SK-N-SH (cell line): Measurements from ENCODE around the gene CD69. TPM values are rescaled to one million over a fixed set of nuclear protein-coding genes. Genes with fewer than 3 reads are reported as not detected.

Experiments
- CTCF ChIA-PET: fragments of 300-600, 350-600 bp; formaldehyde crosslinking; extraction: SDS; loops from one replicate; lab custom pipeline; 2021; lab: Yijun Ruan, JAX
- POLR2A ChIA-PET: fragments of 350-600 bp; sonication (Branson Sonifier 250); formaldehyde crosslinking; extraction: SDS; loops from one replicate; lab custom pipeline; 2020; ENCODE audit warnings: antibody characterized with exemption, inconsistent platforms; lab: Yijun Ruan, JAX
- DNase-seq: peaks from one replicate; pipeline ENCODE4 v3.0.0; 2012
- H2AFZ ChIP-seq: fragments of 200-600 bp; sonication (generic); 2 replicates; pipeline ENCODE4 v1.8.1; 2016; ENCODE audit warnings: antibody characterized with exemption, mild to moderate bottlenecking, low read depth
- H3F3A ChIP-seq: fragments of 200-600 bp; sonication (generic); replicated peaks from 2 replicates; pipeline ENCODE3; 2016; ENCODE audit warnings: antibody characterized with exemption, mild to moderate bottlenecking; ENCODE audit not compliant: insufficient read depth
- H3K27ac ChIP-seq, 2 experiments: fragments of 200-500 bp in 1 of 2; fragments of 200-600 bp in 1 of 2; sonication (Bioruptor generic) in 1 of 2; sonication (generic), shearing (Covaris generic) in 1 of 2; 2 replicates each; pipeline versions ENCODE4 v1.5.1 to v1.6.1; 2014 to 2016; ENCODE audit warnings: low read depth in 2 of 2, inconsistent platforms in 1 of 2, low read length in 1 of 2, mild to moderate bottlenecking in 1 of 2, mixed read lengths in 1 of 2
- H3K27me3 ChIP-seq: fragments of 200-600 bp; sonication (generic), shearing (Covaris generic); 2 replicates; pipeline ENCODE4 v1.6.1; 2016; ENCODE audit warnings: mixed run types; ENCODE audit not compliant: insufficient read depth
- H3K36me3 ChIP-seq, 2 experiments: fragments of 200-500 bp in 1 of 2; fragments of 200-600 bp in 1 of 2; sonication (Bioruptor generic) in 1 of 2; sonication (generic) in 1 of 2; replicated peaks in 1 of 2; 2 replicates each; pipeline versions ENCODE3 to v1.5.1; 2014 to 2016; ENCODE audit warnings: low read length in 1 of 2, mild to moderate bottlenecking in 1 of 2; ENCODE audit not compliant: insufficient read depth in 2 of 2, control insufficient read depth in 1 of 2
- H3K4me1 ChIP-seq, 2 experiments: fragments of 200-500 bp in 1 of 2; fragments of 200-600 bp in 1 of 2; sonication (Bioruptor generic) in 1 of 2; sonication (generic), shearing (Covaris generic) in 1 of 2; 2 replicates each; pipeline versions ENCODE4 v1.5.1 to v1.6.1; 2014 to 2016; ENCODE audit warnings: low read depth in 1 of 2, low read length in 1 of 2, mixed run types in 1 of 2; ENCODE audit not compliant: insufficient read depth in 2 of 2, control insufficient read depth in 1 of 2
- H3K4me2 ChIP-seq: fragments of 200-600 bp; sonication (generic), shearing (Covaris generic); 2 replicates; pipeline ENCODE4 v1.6.1; 2017; ENCODE audit warnings: mixed run types
- H3K4me3 ChIP-seq, 2 experiments: fragments of 200-500 bp in 1 of 2; fragments of 200-600 bp in 1 of 2; sonication (Bioruptor generic) in 1 of 2; sonication (generic), shearing (Covaris generic) in 1 of 2; 2 replicates each; pipeline versions ENCODE4 v1.5.1 to v1.8.1; 2014 to 2016; ENCODE audit warnings: low read depth in 2 of 2, inconsistent platforms in 1 of 2, low read length in 1 of 2, mild to moderate bottlenecking in 1 of 2, mixed read lengths in 1 of 2, moderate library complexity in 1 of 2
- H3K79me2 ChIP-seq: fragments of 200-600 bp; sonication (generic); 2 replicates; pipeline ENCODE4 v1.8.1; 2017; ENCODE audit warnings: mild to moderate bottlenecking; ENCODE audit not compliant: insufficient read depth
- H3K9ac ChIP-seq: fragments of 200-600 bp; sonication (generic); 2 replicates; pipeline ENCODE4 v1.6.1; 2017; ENCODE audit warnings: mixed run types
- H3K9me2 ChIP-seq: fragments of 200-600 bp; sonication (generic); 2 replicates; pipeline ENCODE4 v1.6.1; 2017; ENCODE audit warnings: mixed run types
- H3K9me3 ChIP-seq: fragments of 200-600 bp; sonication (generic); 2 replicates; pipeline ENCODE4 v1.6.1; 2017; ENCODE audit warnings: mixed run types, mild to moderate bottlenecking, moderate library complexity
- H4K20me1 ChIP-seq: fragments of 200-600 bp; sonication (generic); 2 replicates; pipeline ENCODE4 v1.6.1; 2017; ENCODE audit warnings: mild to moderate bottlenecking, mixed run types; ENCODE audit not compliant: insufficient read depth
- CHD2 ChIP-seq: fragments of 150-350 bp; IDR thresholded peaks from 2 replicates; pipeline ENCODE4 v1.6.1; 2018; ENCODE audit warnings: low read length; ENCODE audit not compliant: partially characterized antibody
- EZH2phosphoT487 ChIP-seq: fragments of 200-600 bp; sonication (generic); IDR thresholded peaks from 2 replicates; pipeline ENCODE4 v1.6.1; 2017; ENCODE audit warnings: low read depth, mixed run types, mild to moderate bottlenecking, antibody characterized with exemption, moderate library complexity, borderline replicate concordance
- FOSL2 ChIP-seq: IDR thresholded peaks from 2 replicates; pipeline ENCODE4 v1.4.0; 2012; ENCODE audit warnings: low read depth, mild to moderate bottlenecking, moderate library complexity, borderline replicate concordance
- FOXJ3 ChIP-seq: sonication (generic); formaldehyde crosslinking; IDR thresholded peaks from 2 replicates; pipeline ENCODE4 v1.5.1; 2020; ENCODE audit warnings: mild to moderate bottlenecking, missing genetic modification reagents
- FOXM1 ChIP-seq: IDR thresholded peaks from 2 replicates; pipeline ENCODE4 v1.4.0; 2012; ENCODE audit warnings: low read depth, mild to moderate bottlenecking
- GATA2 ChIP-seq: sonication (generic); formaldehyde crosslinking; IDR thresholded peaks from 2 replicates; pipeline ENCODE4 v1.5.0; 2020; ENCODE audit warnings: mild to moderate bottlenecking, missing genetic modification reagents
- JUND ChIP-seq: IDR thresholded peaks from 2 replicates; pipeline ENCODE4 v1.4.0; 2012
- MAX ChIP-seq: IDR thresholded peaks from 2 replicates; pipeline ENCODE4 v1.4.0; 2012; ENCODE audit warnings: low read depth
- MEF2A ChIP-seq: IDR thresholded peaks from 2 replicates; pipeline ENCODE4 v1.4.0; 2012; ENCODE audit warnings: low read depth, borderline replicate concordance
- NFIC ChIP-seq: IDR thresholded peaks from 2 replicates; pipeline ENCODE4 v1.4.0; 2012; ENCODE audit warnings: borderline replicate concordance
- NRF1 ChIP-seq: IDR thresholded peaks from 2 replicates; pipeline ENCODE4 v1.6.1; 2012; ENCODE audit warnings: low read depth, mild to moderate bottlenecking, low read length
- PBX3 ChIP-seq: IDR thresholded peaks from 2 replicates; pipeline ENCODE4; 2012
- POLR2AphosphoS5 ChIP-seq: IDR thresholded peaks from 2 replicates; pipeline ENCODE4 v1.6.1; 2012; ENCODE audit warnings: low read depth, low read length
- RCOR1 ChIP-seq: fragments of 150-350 bp; IDR thresholded peaks from 2 replicates; pipeline ENCODE4 v1.6.1; 2017; ENCODE audit warnings: antibody characterized with exemption, low read length
- REST ChIP-seq: IDR thresholded peaks from 2 replicates; pipeline ENCODE4 v1.6.1; 2012; ENCODE audit warnings: mild to moderate bottlenecking, low read depth, low read length, moderate library complexity
- RXRA ChIP-seq: IDR thresholded peaks from 2 replicates; pipeline ENCODE4 v1.4.0; 2012; ENCODE audit warnings: low read depth, mild to moderate bottlenecking, borderline replicate concordance
- SMC3 ChIP-seq: IDR thresholded peaks from 2 replicates; pipeline ENCODE4 v1.6.1; 2012; ENCODE audit warnings: low read depth, low read length, improper control_type of control experiment
- TAF1 ChIP-seq: IDR thresholded peaks from 2 replicates; pipeline ENCODE4 v1.6.1; 2012; ENCODE audit warnings: low read depth, mild to moderate bottlenecking, low read length, moderate library complexity, borderline replicate concordance
- USF1 ChIP-seq: IDR thresholded peaks from 2 replicates; pipeline ENCODE4 v1.4.0; 2012; ENCODE audit warnings: low read depth, borderline replicate concordance
- YY1 ChIP-seq: IDR thresholded peaks from 2 replicates; pipeline ENCODE4 v1.4.0; 2012; ENCODE audit warnings: low read depth, mild to moderate bottlenecking
- WGBS: methylation state at CpG from one replicate; pipeline ENCODE4 v1.1.6; 2017; ENCODE audit warnings: low lambda C conversion rate; 5-methylcytosine and 5-hydroxymethylcytosine counted together
- polyA plus RNA-seq, 3 experiments: library from polyadenylated mRNA; depleted of rRNA; stranded (reverse); fragments of >200 nt; gene quantifications; 2 replicates each; pipeline ENCODE4 v1.2.3, GENCODE V29; 2012

Gene CD69
- polyA plus RNA-seq, 1 of the 3 experiments (the other 2 are of a cell fraction) = not detected

- ChIA-PET POLR2A (no interaction called here), CTCF (interaction anchor here (5.7 kb wide), 1 partner anchor 12 kb away, joined by 51 read pairs; no protein-coding TSS in a partner anchor)
- Histone ChIP-seq H3K9me3 (no peaks in the 10 kb centered on the region), H3K4me2 (no peak overlapping the region), H3K9me2 (no peaks in the 10 kb centered on the region), H3F3A (no peaks in the 10 kb centered on the region), H2AFZ (no peak overlapping the region), H3K27ac (no peak overlapping the region), H3K36me3 (no peaks in the 10 kb centered on the region), H3K27me3 (peaks cover 9% of the 10 kb centered on the region; the same call in 1 of the 2 replicates), H4K20me1 (no peaks in the 10 kb centered on the region), H3K79me2 (no peaks in the 10 kb centered on the region), H3K4me1 (no peaks in the 10 kb centered on the region), H3K4me3 (no peak overlapping the region), H3K9ac (no peak overlapping the region)
- TF ChIP-seq CHD2 = no peak
- no peak for TF ChIP-seq MAX
- TF ChIP-seq GATA2 = no peak
- no peak for TF ChIP-seq PBX3
- TF ChIP-seq RCOR1 = no peak
- no peak for TF ChIP-seq RXRA
- TF ChIP-seq NRF1 = no peak
- no peak for TF ChIP-seq FOXJ3 (CRISPR knock-in tag)
- no peak for TF ChIP-seq TAF1
- TF ChIP-seq POLR2AphosphoS5 = no peak
- 7% methylated on average over 4 of the region's 4 CpGs for WGBS
- no peak for DNase-seq
Measured at GRCh38 chr12:9761419-9761781, 699 bp upstream of the CD69 start.

- Histone ChIP-seq H3K36me3 (no peaks in the 10 kb centered on the region), H3K4me3 (no peak overlapping the region), H3K4me2 (no peak overlapping the region), H3K27ac (no peak overlapping the region), H3K27me3 (peaks cover 10% of the 10 kb centered on the region), H3K9ac (no peak overlapping the region), H2AFZ (no peak overlapping the region), H3K9me3 (no peaks in the 10 kb centered on the region), H3K9me2 (no peaks in the 10 kb centered on the region), H3K4me1 (no peaks in the 10 kb centered on the region), H3K79me2 (no peaks in the 10 kb centered on the region), H3F3A (no peaks in the 10 kb centered on the region), H4K20me1 (no peaks in the 10 kb centered on the region)
- DNase-seq = no peak
- WGBS = 14% methylated on average over 1 of the region's 1 CpG
- CTCF ChIA-PET = interaction anchor here (5.7 kb wide), 1 partner anchor 11 kb away, joined by 51 read pairs; no protein-coding TSS in a partner anchor
- TF ChIP-seq SMC3 = no peak
- no peak for TF ChIP-seq EZH2phosphoT487
- no peak for TF ChIP-seq FOXM1
- TF ChIP-seq POLR2AphosphoS5 = no peak
- TF ChIP-seq MEF2A = no peak
- no peak for TF ChIP-seq FOSL2
- no peak for TF ChIP-seq YY1
- no peak for TF ChIP-seq REST
- TF ChIP-seq CHD2 = no peak
- no peak for TF ChIP-seq JUND
- no peak for TF ChIP-seq USF1
- TF ChIP-seq FOXJ3 (CRISPR knock-in tag) = no peak
- no peak for TF ChIP-seq NFIC
- POLR2A ChIA-PET = no interaction called here
Measured at GRCh38 chr12:9760120-9760519, 581 bp downstream of the CD69 start.
